IgD-negative memory B cell (primary cell): ENCODE data around the gene FGGY. TPM values are rescaled to one million over a fixed set of nuclear protein-coding genes. Genes with fewer than 3 reads are reported as not detected.
"Not testable (repeated sequence)": the region's sequence is repeated elsewhere in the genome, so short reads cannot be mapped to it uniquely, and the experiment has no call there.

ENCODE experiments used
- H3K27ac Mint-ChIP-seq, 3 donors: one replicate each; pipeline ENCODE4 v1.8.0; 2020 to 2022; ENCODE audit warnings: mild to moderate bottlenecking in 3 of 3, mixed read lengths in 3 of 3, moderate library complexity in 1 of 3
- H3K27me3 Mint-ChIP-seq: one replicate; pipeline ENCODE4 v1.8.0; 2021; ENCODE audit warnings: mixed read lengths
- H3K36me3 Mint-ChIP-seq: one replicate; pipeline ENCODE4 v1.8.0; 2020; ENCODE audit warnings: mild to moderate bottlenecking, mixed read lengths
- H3K4me1 Mint-ChIP-seq, 3 donors: one replicate each; pipeline ENCODE4 v1.8.0; 2020 to 2022; ENCODE audit warnings: mixed read lengths in 3 of 3, mild to moderate bottlenecking in 1 of 3
- H3K4me3 Mint-ChIP-seq, 4 donors: one replicate each; pipeline ENCODE4 v1.8.0; 2020 to 2022; ENCODE audit warnings: mild to moderate bottlenecking in 4 of 4, mixed read lengths in 4 of 4, moderate library complexity in 3 of 4
- H3K9me3 Mint-ChIP-seq, 3 donors: one replicate each; pipeline ENCODE4 v1.8.0; 2020 to 2021; ENCODE audit warnings: mixed read lengths in 3 of 3, mild to moderate bottlenecking in 1 of 3
- polyA plus RNA-seq: library from polyadenylated mRNA; unstranded; fragments of 300-500 nt; fragmentation: Illumina TruSeq; gene quantifications from one replicate; pipeline ENCODE4 v1.2.3, GENCODE V29; 2021

The FGGY gene
- polyA plus RNA-seq, 1 donor from 2014 or later: 6.1 TPM

GRCh38 chr1:59342801-59343575 lies 46.1 kb downstream of the FGGY start:
- peaks cover 17% of the 10 kb centered on the region for H3K36me3 Mint-ChIP-seq
- no peaks in the 10 kb centered on the region for H3K27me3 Mint-ChIP-seq
- no peak overlapping the region for H3K27ac Mint-ChIP-seq
- H3K4me3 Mint-ChIP-seq: no peak overlapping the region
- H3K4me1 Mint-ChIP-seq: no peaks in the 10 kb centered on the region
- peaks cover 0 to 4% (median 0%) of the 10 kb centered on the region in 3 donors for H3K9me3 Mint-ChIP-seq

- Mint-ChIP-seq H3K27ac (no peak overlapping the region), H3K9me3 (peaks cover 0 to 4% (median 0%) of the 10 kb centered on the region in 3 donors), H3K4me3 (no peak overlapping the region), H3K36me3 (peaks cover 20% of the 10 kb centered on the region), H3K27me3 (no peaks in the 10 kb centered on the region), H3K4me1 (no peaks in the 10 kb centered on the region)
Observed at GRCh38 chr1:59343576-59343840, 46.6 kb downstream of the FGGY start.

GRCh38 chr1:59345221-59345620 lies 48.3 kb downstream of the FGGY start:
- Mint-ChIP-seq H3K27me3 (no peaks in the 10 kb centered on the region), H3K36me3 (peaks cover 17% of the 10 kb centered on the region), H3K4me3 (no peak overlapping the region), H3K4me1 (no peaks in the 10 kb centered on the region), H3K27ac (no peak overlapping the region), H3K9me3 (peaks cover 0 to 4% (median 0%) of the 10 kb centered on the region in 3 donors)

GRCh38 chr1:59346429-59346828 lies 49.5 kb downstream of the FGGY start:
- Mint-ChIP-seq H3K4me1 (peaks cover 0 to 3% (median under 1%) of the 10 kb centered on the region in 3 donors), H3K9me3 (peaks cover 0 to 4% (median 0%) of the 10 kb centered on the region in 3 donors), H3K27ac (no peak overlapping the region), H3K4me3 (no peak overlapping the region), H3K36me3 (peaks cover 16% of the 10 kb centered on the region), H3K27me3 (no peaks in the 10 kb centered on the region)

DNA sequence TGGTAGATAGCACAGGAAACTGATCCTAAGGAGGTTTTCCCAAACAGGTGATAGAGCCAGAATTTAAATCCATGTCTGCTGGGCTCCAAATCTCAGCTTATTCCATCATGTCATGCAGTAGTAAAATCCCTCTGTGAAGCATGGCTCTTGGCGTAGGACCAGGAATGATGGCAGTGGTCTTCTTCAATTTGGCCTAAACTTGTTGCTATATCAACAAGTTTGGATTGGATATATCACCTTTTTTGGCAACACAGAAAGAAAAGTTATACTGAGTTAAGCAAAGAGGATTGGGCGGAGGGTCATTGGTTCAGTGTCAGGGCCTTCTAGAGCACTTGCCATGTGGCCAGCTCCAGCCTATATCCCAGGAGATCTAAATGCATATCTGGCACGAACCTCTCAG lies 52.2 kb downstream of the FGGY start:
- H3K27ac Mint-ChIP-seq: no peak overlapping the region
- H3K4me3 Mint-ChIP-seq: no peak overlapping the region
- H3K27me3 Mint-ChIP-seq: no peaks in the 10 kb centered on the region
- H3K4me1 Mint-ChIP-seq: peaks cover 0 to 7% (median 3%) of the 10 kb centered on the region in 3 donors
- peaks cover 6% of the 10 kb centered on the region for H3K36me3 Mint-ChIP-seq
- H3K9me3 Mint-ChIP-seq: no peaks in the 10 kb centered on the region

DNA sequence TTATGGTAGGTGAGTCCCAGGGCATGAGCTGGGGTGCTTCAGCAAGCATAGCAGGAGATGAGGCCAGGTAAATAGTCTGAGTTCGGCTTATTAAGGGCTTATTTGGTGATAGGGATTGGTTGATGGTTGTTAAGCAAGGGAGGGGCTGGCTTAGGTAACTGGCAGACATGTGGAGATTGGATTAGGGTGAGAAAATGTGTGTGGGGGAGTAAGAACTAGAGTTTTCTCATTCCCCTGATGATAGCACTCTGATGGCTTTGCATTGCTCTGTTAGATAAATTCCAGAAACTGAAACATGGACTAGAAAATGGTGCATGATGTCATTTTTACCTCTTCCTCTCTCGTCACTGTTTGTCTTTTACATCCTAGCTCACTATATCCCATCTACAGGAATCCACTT lies 53.6 kb downstream of the FGGY start:
- H3K4me1 Mint-ChIP-seq: peaks cover 0 to 11% (median 5%) of the 10 kb centered on the region in 3 donors
- no peak overlapping the region for H3K27ac Mint-ChIP-seq
- H3K27me3 Mint-ChIP-seq: no peaks in the 10 kb centered on the region
- H3K4me3 Mint-ChIP-seq: no peak overlapping the region
- no peaks in the 10 kb centered on the region for H3K9me3 Mint-ChIP-seq
- peaks cover 14% of the 10 kb centered on the region for H3K36me3 Mint-ChIP-seq

DNA sequence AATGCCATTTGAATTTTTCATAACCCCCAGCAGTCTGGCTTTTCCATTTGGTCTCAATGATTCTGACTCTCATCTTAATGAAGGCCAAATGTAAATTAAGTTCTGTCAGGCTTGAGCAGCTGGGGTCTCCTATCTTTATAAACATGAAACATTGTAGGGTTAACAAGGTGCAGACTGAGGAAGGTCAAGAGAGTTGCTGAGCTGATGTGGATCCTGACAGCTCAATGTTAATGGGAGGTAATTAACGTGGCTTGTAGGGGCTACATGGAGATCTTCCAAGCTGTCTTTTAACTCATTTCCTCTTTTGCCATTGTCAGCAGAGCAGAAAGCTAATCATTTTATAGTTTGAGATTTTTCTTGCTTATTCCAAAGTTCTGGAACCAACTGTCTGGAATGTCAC lies 55.2 kb downstream of the FGGY start:
- H3K9me3 Mint-ChIP-seq: no peaks in the 10 kb centered on the region
- H3K27me3 Mint-ChIP-seq: no peaks in the 10 kb centered on the region
- H3K4me3 Mint-ChIP-seq: no peak overlapping the region
- peaks cover 14% of the 10 kb centered on the region for H3K36me3 Mint-ChIP-seq
- H3K4me1 Mint-ChIP-seq: peaks cover 0 to 11% (median 5%) of the 10 kb centered on the region in 3 donors
- no peak overlapping the region for H3K27ac Mint-ChIP-seq

- Mint-ChIP-seq H3K4me3 (no peak overlapping the region), H3K27ac (no peak overlapping the region), H3K4me1 (peaks cover 0 to 11% (median 5%) of the 10 kb centered on the region in 3 donors), H3K36me3 (peaks cover 9% of the 10 kb centered on the region), H3K27me3 (no peaks in the 10 kb centered on the region), H3K9me3 (no peaks in the 10 kb centered on the region)
Observed at GRCh38 chr1:59353453-59353852, 56.6 kb downstream of the FGGY start.

DNA sequence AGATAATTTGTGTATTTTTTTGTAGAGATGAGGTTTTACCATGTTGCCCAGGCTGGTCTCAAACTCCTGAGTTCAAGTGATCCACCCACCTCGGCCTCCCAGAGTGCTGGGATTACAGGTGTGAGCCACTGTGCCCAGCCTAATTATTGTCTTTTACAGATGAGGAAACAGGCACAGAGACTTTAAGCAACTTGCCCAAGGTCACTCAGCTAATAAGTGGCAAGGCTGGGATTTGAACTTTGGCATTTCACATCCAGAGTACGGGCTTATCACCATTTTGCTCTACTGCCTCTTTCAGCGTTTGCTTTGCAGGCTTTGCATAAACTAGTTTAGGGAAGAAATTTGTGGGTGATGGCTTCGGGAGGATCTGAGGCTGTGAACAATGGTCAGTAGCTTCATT lies 57.3 kb downstream of the FGGY start:
- not testable (repeated sequence) for H3K27me3 Mint-ChIP-seq, H3K9me3 Mint-ChIP-seq, H3K4me3 Mint-ChIP-seq, H3K36me3 Mint-ChIP-seq
- Mint-ChIP-seq H3K4me1 (peaks cover 0 to 11% (median 5%) of the 10 kb centered on the region in 3 donors), H3K27ac (peak overlapping the region in 1 of 3 donors; percentile 55)

DNA sequence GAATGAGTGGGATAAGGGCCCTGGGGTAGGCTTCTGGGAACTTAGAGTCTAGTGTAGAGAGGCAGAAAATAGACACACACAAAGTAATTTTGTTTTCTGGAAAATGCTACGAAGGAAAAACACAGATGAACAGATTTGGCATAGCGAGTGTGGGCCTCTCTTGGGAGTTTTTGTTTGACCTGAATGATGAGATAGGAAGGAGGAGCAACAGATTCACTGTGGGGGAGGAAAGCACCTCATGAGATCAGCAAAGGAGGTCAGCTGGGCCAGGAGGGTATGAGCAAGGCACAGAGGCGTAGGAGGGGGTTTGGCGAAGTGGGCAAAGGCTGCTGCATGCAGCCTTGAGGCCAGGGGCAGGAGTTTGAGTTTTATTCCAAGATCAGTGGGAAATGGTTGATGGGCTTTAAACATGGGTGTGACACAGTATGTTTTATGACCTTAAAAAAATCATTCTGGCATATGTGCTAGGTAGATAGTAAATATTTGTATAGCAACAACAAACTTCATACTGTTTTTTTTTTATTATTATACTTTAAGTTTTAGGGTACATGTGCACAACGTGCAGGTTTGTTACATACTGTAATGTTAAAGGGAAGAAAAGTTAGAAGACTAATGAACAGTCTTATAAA lies 57.9 kb downstream of the FGGY start:
- H3K27ac Mint-ChIP-seq: peak overlapping the region in 1 of 3 donors; percentile 55
- H3K27me3 Mint-ChIP-seq: no peaks in the 10 kb centered on the region
- peak overlapping the region in 1 of 4 donors; percentile 24 for H3K4me3 Mint-ChIP-seq
- no peaks in the 10 kb centered on the region for H3K9me3 Mint-ChIP-seq
- H3K4me1 Mint-ChIP-seq: peaks cover 0 to 11% (median 5%) of the 10 kb centered on the region in 3 donors
- H3K36me3 Mint-ChIP-seq: peaks cover 9% of the 10 kb centered on the region

DNA sequence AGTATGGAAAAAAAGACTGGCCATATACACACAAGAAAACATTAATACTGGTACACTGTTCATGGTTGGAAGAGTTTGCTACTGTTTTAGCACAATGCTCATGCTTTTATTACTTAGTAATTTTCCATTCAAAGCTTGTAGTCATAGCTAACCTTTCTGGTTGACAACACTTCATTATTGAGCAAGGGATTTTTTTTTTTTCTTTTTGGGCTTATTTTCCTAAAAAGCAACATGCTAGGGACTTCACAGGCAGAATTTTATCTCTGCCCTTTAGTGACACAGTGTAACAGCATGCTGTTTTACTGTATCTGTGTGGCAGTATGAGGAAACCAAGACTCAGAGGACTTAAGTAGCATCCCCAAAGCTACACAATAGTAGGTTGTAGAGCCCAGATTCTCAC lies 58.5 kb downstream of the FGGY start:
- Mint-ChIP-seq H3K4me3 (no peak overlapping the region), H3K9me3 (no peaks in the 10 kb centered on the region), H3K27ac (no peak overlapping the region), H3K27me3 (no peaks in the 10 kb centered on the region), H3K4me1 (peaks cover 0 to 11% (median 5%) of the 10 kb centered on the region in 3 donors), H3K36me3 (peaks cover 9% of the 10 kb centered on the region)

DNA sequence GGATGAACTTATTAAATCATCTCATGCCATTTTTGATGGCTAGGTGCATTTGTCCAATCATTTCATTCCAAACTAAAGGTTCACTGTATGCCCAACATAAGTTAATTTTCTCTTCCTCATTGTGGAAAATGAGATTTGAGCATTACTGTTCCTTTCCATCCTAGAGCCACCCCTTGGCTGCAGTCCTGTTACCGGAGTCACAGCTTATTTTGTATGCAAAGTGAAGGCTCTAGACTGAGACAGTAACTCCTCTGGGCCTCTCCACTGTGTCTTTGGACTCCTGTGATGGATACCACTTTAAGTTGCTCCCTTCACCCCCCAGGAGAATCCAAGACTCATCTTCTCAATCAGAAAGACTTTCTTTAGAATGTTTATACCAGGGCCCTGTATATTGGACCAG lies 59.7 kb downstream of the FGGY start:
- Mint-ChIP-seq H3K4me3 (no peak overlapping the region), H3K4me1 (peaks cover 0 to 6% (median 3%) of the 10 kb centered on the region in 3 donors), H3K27ac (no peak overlapping the region), H3K27me3 (no peaks in the 10 kb centered on the region), H3K9me3 (no peaks in the 10 kb centered on the region), H3K36me3 (peaks cover 16% of the 10 kb centered on the region)

GRCh38 chr1:59357645-59358320 lies 60.9 kb downstream of the FGGY start:
- Mint-ChIP-seq H3K4me3 (no peak overlapping the region), H3K36me3 (peaks cover 19% of the 10 kb centered on the region), H3K4me1 (peaks cover 0 to 4% (median 2%) of the 10 kb centered on the region in 3 donors), H3K9me3 (no peaks in the 10 kb centered on the region), H3K27me3 (no peaks in the 10 kb centered on the region), H3K27ac (no peak overlapping the region)

DNA sequence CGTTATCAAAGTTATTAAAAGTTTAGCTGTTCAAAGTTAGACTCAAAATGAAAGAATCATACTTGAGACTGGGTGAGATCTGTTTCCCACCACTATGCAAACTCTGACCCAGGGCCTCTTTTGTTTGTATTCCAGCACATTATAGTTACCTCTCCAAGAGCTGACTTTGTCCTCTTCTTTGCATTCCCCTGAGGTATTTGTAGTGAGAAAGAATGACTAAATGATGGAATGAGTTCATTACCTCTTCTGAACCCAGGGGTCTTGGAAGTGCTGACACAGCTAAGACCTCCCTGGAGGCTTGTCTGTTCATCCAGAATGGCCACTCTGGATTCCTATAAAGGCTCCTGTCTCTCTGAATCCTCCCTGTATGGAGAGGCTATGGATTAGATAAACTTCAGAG lies 62.4 kb downstream of the FGGY start:
- no peak overlapping the region for H3K4me3 Mint-ChIP-seq
- peaks cover 0 to 4% (median 2%) of the 10 kb centered on the region in 3 donors for H3K4me1 Mint-ChIP-seq
- H3K27me3 Mint-ChIP-seq: no peaks in the 10 kb centered on the region
- peaks cover 21% of the 10 kb centered on the region for H3K36me3 Mint-ChIP-seq
- H3K9me3 Mint-ChIP-seq: no peaks in the 10 kb centered on the region
- H3K27ac Mint-ChIP-seq: no peak overlapping the region

- no peak overlapping the region for H3K4me3 Mint-ChIP-seq
- peaks cover 0 to 1% (median 0%) of the 10 kb centered on the region in 3 donors for H3K4me1 Mint-ChIP-seq
- H3K36me3 Mint-ChIP-seq: peaks cover 20% of the 10 kb centered on the region
- no peak overlapping the region for H3K27ac Mint-ChIP-seq
- no peaks in the 10 kb centered on the region for H3K9me3 Mint-ChIP-seq
- no peaks in the 10 kb centered on the region for H3K27me3 Mint-ChIP-seq
Observed at GRCh38 chr1:59360170-59360569, 63.3 kb downstream of the FGGY start.
